ENCODE data around the gene LCE1C. TPM values are rescaled to one million over a fixed set of nuclear protein-coding genes. Genes with fewer than 3 reads are reported as not detected.

LCE1C gene
- not detected for total RNA-seq

GRCh38 chr1:152806576-152806975 is at the start of gene LCE1C:
TSS of gene LCE1C (minus strand) at chr1:152806651. CDS start at chr1:152805478, 1,173 bp downstream.

GRCh38 chr1:152842556-152842955 is 36.1 kb upstream of the LCE1C start, which contains the start of gene LCE6A:
TSS of gene LCE6A (plus strand) at chr1:152842856. CDS start at chr1:152843521, 665 bp downstream.

GRCh38 chr1:152827173-152827572 is 20.7 kb upstream of the LCE1C start, which contains the start of gene LCE1A:
TSS of gene LCE1A (plus strand) at chr1:152827473. CDS start at chr1:152827473, 0 bp downstream.

GRCh38 chr1:152811671-152812070 is 5.2 kb upstream of the LCE1C start, which contains the start of gene LCE1B:
TSS of gene LCE1B (plus strand) at chr1:152811971. CDS start at chr1:152812447, 476 bp downstream.

GRCh38 chr1:152796421-152796820 is 10.0 kb downstream of the LCE1C start, which contains the start of gene LCE1D:
TSS of gene LCE1D (plus strand) at chr1:152796721. CDS start at chr1:152797795, 1,074 bp downstream.

GRCh38 chr1:152786077-152786476 is 20.4 kb downstream of the LCE1C start, which contains the start of gene LCE1E:
TSS of gene LCE1E (plus strand) at chr1:152786257. CDS start at chr1:152787300, 1,043 bp downstream.

GRCh38 chr1:152774875-152775274 is 31.6 kb downstream of the LCE1C start, which contains the start of gene LCE1F:
TSS of gene LCE1F (plus strand) at chr1:152775140. CDS start at chr1:152776372, 1,232 bp downstream.

GRCh38 chr1:152757747-152758146 is 48.7 kb downstream of the LCE1C start, which contains the start of gene KPRP:
TSS of gene KPRP (plus strand) at chr1:152758025. CDS start at chr1:152759589, 1,564 bp downstream.

Other genes starting within 250 kb of the LCE1C start
- gene LCE3E, start 239.9 kb downstream of the LCE1C start, total RNA-seq: not detected
- gene LCE3D, start 226.1 kb downstream of the LCE1C start, total RNA-seq: not detected
- not detected for gene LCE3C, start 206.4 kb downstream of the LCE1C start, total RNA-seq
- gene LCE3B, start 192.8 kb downstream of the LCE1C start, total RNA-seq: not detected
- gene LCE3A, start 183.5 kb downstream of the LCE1C start, total RNA-seq: not detected
- gene LCE2D, start 143.3 kb downstream of the LCE1C start, total RNA-seq: not detected
- gene LCE2C, start 131.4 kb downstream of the LCE1C start, total RNA-seq: not detected
- not detected for gene LCE2B, start 120.5 kb downstream of the LCE1C start, total RNA-seq
- not detected for gene LCE2A, start 108.3 kb downstream of the LCE1C start, total RNA-seq
- gene LCE4A, start 98.5 kb downstream of the LCE1C start, total RNA-seq: not detected
- gene KPRP, start 48.6 kb downstream of the LCE1C start, total RNA-seq: not detected
- not detected for gene LCE1F, start 31.5 kb downstream of the LCE1C start, total RNA-seq
- not detected for gene LCE1E, start 20.4 kb downstream of the LCE1C start, total RNA-seq
- not detected for gene LCE1D, start 9.9 kb downstream of the LCE1C start, total RNA-seq
- gene LCE1B, start 5.3 kb upstream of the LCE1C start, total RNA-seq: not detected
- not detected for gene LCE1A, start 20.8 kb upstream of the LCE1C start, total RNA-seq
- gene LCE6A, start 36.2 kb upstream of the LCE1C start, total RNA-seq: not detected
- not detected for gene LCE7A, start 53.3 kb upstream of the LCE1C start, total RNA-seq
- not detected for gene SMCP, start 71.7 kb upstream of the LCE1C start, total RNA-seq
- gene IVL, start 101.9 kb upstream of the LCE1C start, total RNA-seq: not detected
- not detected for gene SPRR5, start 140.6 kb upstream of the LCE1C start, total RNA-seq
- gene SPRR4, start 164.0 kb upstream of the LCE1C start, total RNA-seq: not detected
- not detected for gene SPRR1A, start 177.4 kb upstream of the LCE1C start, total RNA-seq
- not detected for gene SPRR3, start 195.1 kb upstream of the LCE1C start, total RNA-seq
- gene SPRR1B, start 224.6 kb upstream of the LCE1C start, total RNA-seq: not detected
- gene SPRR2D, start 234.5 kb upstream of the LCE1C start, total RNA-seq: not detected

All from parietal lobe (tissue), 1 donor.